Upper lobe of right lung (tissue), 1 donor: ENCODE measurements around the gene MYO1B. TPM values are rescaled to one million over a fixed set of nuclear protein-coding genes. Genes with fewer than 3 reads are reported as not detected.

Source experiments
- ATAC-seq: fragments of 200-7000 bp; cut with Tn5 transposase; one replicate; pipeline ENCODE4 v1.9.1; 2020; ENCODE audit warnings: mild to moderate bottlenecking, moderate library complexity
- DNase-seq: peaks from one replicate; pipeline ENCODE4 v3.0.0-alpha.2; 2020
- H3K27ac ChIP-seq: fragments of 200-600 bp; one replicate; pipeline ENCODE4 v1.8.0; 2022
- H3K27me3 ChIP-seq: fragments of 200-600 bp; one replicate; pipeline ENCODE4 v1.8.0; 2022; ENCODE audit warnings: mild to moderate bottlenecking
- H3K36me3 ChIP-seq: fragments of 200-600 bp; one replicate; pipeline ENCODE4 v1.8.0; 2022
- H3K4me1 ChIP-seq: fragments of 200-600 bp; one replicate; pipeline ENCODE4 v1.8.0; 2022
- H3K4me3 ChIP-seq: fragments of 200-600 bp; one replicate; pipeline ENCODE4 v1.8.0; 2022; ENCODE audit warnings: mild to moderate bottlenecking
- H3K9me3 ChIP-seq: fragments of 200-600 bp; one replicate; pipeline ENCODE4 v1.8.0; 2022
- CTCF ChIP-seq: fragments of 200-600 bp; IDR thresholded peaks from one replicate; pipeline ENCODE4 v1.8.0; 2022; ENCODE audit warnings: antibody characterized with exemption
- intact Hi-C: fragments of 100-400 bp; cut with DNase I; formaldehyde crosslinking; loops from one replicate; pipeline ENCODE4 v1.11.0; 2022
- total RNA-seq: library from RNA; stranded (reverse); fragmentation: NEBNext Ultra II Directional; extraction: Animal tissue kit (Norgen Biotek cat#: 25700); gene quantifications from one replicate; pipeline ENCODE4 v1.2.1, GENCODE V29; 2021
- donor health status: DM: no; HTN: yes; CAD: no; lungs with severe emphysema.

MYO1B gene
- total RNA-seq, 1 donor from 2014 or later = 231 TPM

GRCh38 chr2:191246820-191247380 is 1.7 kb downstream of the MYO1B start:
- no peak for TF ChIP-seq CTCF
- intact Hi-C loops = no loop called here
- H3K27ac ChIP-seq = peak overlapping the region; percentile 85
- no peaks in the 10 kb centered on the region for H3K36me3 ChIP-seq
- DNase-seq = no peak
- peaks cover 37% of the 10 kb centered on the region for H3K4me1 ChIP-seq
- no peaks in the 10 kb centered on the region for H3K9me3 ChIP-seq
- no peaks in the 10 kb centered on the region for H3K27me3 ChIP-seq
- H3K4me3 ChIP-seq = peak overlapping the region; percentile 77
- no peak for ATAC-seq

GRCh38 chr2:191247381-191248057 is 2.3 kb downstream of the MYO1B start:
- Histone ChIP-seq H3K9me3 (no peaks in the 10 kb centered on the region), H3K4me3 (peak overlapping the region; percentile 77), H3K36me3 (no peaks in the 10 kb centered on the region), H3K27me3 (no peaks in the 10 kb centered on the region), H3K27ac (peak overlapping the region; percentile 85), H3K4me1 (peaks cover 43% of the 10 kb centered on the region)
- peak; percentile 40 for ATAC-seq
- no peak for TF ChIP-seq CTCF
- no peak for DNase-seq
- intact Hi-C loops = no loop called here

DNA sequence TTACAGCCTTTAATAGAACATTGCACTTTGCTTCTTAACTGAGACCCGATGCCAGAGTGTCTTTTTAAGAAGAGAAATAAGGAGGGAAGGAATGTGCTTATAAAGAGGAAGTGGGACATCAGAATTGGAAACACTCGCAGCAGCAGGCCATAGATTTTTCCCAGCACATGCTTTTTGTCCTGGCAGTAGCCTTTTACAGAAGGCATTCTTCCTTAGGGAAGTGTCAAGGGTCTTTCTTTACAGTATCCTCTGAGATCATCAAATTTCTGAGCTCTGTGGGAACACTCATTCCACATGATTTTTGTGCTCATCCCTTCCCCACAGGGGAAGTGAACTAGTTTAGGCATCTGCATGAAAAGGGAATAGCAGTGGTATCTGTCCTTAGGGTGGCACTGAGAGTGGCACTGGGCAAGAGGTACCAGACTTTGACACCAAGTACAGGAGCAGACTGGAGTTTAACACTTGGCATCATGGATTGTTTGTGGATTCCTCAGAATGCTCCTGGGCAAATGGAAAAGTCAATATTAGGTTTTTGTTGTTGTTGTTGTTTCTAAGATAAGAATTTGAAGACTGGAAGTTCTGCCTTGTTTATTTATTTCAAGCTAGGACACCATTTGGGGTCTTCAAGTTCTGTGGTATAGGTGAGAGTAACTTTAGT is 4.1 kb downstream of the MYO1B start:
- intact Hi-C loops = no loop called here
- no peak overlapping the region for H3K27ac ChIP-seq
- no peaks in the 10 kb centered on the region for H3K27me3 ChIP-seq
- no peaks in the 10 kb centered on the region for H3K36me3 ChIP-seq
- no peak for TF ChIP-seq CTCF
- H3K4me1 ChIP-seq = peaks cover 55% of the 10 kb centered on the region
- ATAC-seq (no peak), DNase-seq (no peak)
- H3K9me3 ChIP-seq = no peaks in the 10 kb centered on the region
- H3K4me3 ChIP-seq = no peak overlapping the region

- no peak overlapping the region for H3K4me3 ChIP-seq
- H3K36me3 ChIP-seq = no peaks in the 10 kb centered on the region
- H3K27me3 ChIP-seq = no peaks in the 10 kb centered on the region
- H3K4me1 ChIP-seq = peaks cover 50% of the 10 kb centered on the region
- H3K27ac ChIP-seq = no peak overlapping the region
- intact Hi-C loops = loop anchor here (5.0 kb wide), 1 partner anchor 142 kb away; no protein-coding TSS in a partner anchor
- no peaks in the 10 kb centered on the region for H3K9me3 ChIP-seq
- TF ChIP-seq CTCF = no peak
- ATAC-seq (no peak), DNase-seq (no peak)
These were observed 5.2 kb downstream of the MYO1B start for GRCh38 chr2:191250400-191250799.

DNA sequence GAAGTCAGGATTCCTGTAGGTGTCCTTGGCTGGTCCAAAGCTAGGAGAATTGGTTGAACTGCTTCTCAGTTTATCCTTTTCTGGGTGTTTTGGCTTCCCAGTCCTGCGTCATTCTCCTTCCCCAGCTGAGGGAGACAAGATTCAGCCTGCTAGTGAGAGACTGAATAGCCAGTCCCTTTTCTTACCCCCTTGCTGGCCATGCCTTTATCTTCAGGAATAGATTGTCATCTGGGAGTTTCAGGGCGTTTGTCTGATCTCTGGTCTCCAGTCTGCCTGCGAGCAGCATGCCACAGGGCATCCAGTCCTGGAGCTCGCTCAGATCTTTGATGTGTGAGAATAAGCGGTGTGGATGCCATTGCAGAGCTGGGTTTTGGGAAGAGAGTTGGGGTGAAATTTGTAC is 5.8 kb downstream of the MYO1B start:
- H3K9me3 ChIP-seq = no peaks in the 10 kb centered on the region
- no peak overlapping the region for H3K27ac ChIP-seq
- H3K27me3 ChIP-seq = no peaks in the 10 kb centered on the region
- TF ChIP-seq CTCF = no peak
- ATAC-seq (no peak), DNase-seq (no peak)
- H3K36me3 ChIP-seq = no peaks in the 10 kb centered on the region
- peaks cover 54% of the 10 kb centered on the region for H3K4me1 ChIP-seq
- intact Hi-C loops = loop anchor here (5.0 kb wide), 1 partner anchor 141 kb away; no protein-coding TSS in a partner anchor
- H3K4me3 ChIP-seq = no peak overlapping the region
